ENCODE data around the gene TH. TPM values are rescaled to one million over a fixed set of nuclear protein-coding genes. Genes with fewer than 3 reads are reported as not detected.

TH gene
- total RNA-seq, 2 donors from 2014 or later = not detected

DNA sequence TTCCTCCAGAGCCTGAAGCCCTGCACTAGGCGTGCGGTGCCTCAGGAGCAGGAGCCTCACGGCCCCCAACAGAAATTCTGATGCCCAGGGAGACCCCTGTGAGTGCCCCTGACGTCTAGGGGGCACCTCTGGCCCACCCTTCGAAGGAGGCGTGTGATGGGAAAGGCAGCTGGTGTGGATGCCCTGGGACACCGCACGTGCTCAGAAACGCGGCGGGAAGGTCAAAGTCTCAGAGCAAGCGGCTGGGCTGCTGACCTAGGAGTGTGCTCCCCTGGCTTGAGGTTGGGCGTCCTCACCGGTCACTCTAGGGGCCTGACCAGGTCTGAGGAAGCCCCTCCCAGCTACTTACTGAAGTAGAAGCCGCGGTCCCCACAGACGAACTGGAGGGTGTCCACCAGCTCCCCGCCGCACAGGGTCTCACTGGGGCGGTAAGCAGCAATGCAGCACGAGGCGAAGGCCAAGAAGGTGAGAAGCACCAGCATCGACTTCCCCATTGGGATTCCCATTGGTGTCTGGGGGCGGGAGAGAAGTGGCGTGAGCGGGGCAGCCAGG lies 36.5 kb downstream of the TH start:
- H3K27ac ChIP-seq = no peak overlapping the region
- DNase-seq (ENCODE audit: low spot score) = no peak
- TF ChIP-seq, protein P1, sequence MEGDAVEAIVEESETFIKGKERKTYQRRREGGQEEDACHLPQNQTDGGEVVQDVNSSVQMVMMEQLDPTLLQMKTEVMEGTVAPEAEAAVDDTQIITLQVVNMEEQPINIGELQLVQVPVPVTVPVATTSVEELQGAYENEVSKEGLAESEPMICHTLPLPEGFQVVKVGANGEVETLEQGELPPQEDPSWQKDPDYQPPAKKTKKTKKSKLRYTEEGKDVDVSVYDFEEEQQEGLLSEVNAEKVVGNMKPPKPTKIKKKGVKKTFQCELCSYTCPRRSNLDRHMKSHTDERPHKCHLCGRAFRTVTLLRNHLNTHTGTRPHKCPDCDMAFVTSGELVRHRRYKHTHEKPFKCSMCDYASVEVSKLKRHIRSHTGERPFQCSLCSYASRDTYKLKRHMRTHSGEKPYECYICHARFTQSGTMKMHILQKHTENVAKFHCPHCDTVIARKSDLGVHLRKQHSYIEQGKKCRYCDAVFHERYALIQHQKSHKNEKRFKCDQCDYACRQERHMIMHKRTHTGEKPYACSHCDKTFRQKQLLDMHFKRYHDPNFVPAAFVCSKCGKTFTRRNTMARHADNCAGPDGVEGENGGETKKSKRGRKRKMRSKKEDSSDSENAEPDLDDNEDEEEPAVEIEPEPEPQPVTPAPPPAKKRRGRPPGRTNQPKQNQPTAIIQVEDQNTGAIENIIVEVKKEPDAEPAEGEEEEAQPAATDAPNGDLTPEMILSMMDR (IDR thresholded peaks at IDR 0.05) = no peak
- H3K27me3 ChIP-seq (replicated peaks; ENCODE audit: insufficient read depth) = no peaks in the 10 kb centered on the region
- no peak for ATAC-seq (ENCODE audit: insufficient number of reproducible peaks, low FRiP score, low read depth)
- H3K9me3 ChIP-seq = no peaks in the 10 kb centered on the region
- H3K4me1 ChIP-seq (ENCODE audit: control insufficient read depth in 1 of 2, low read depth in 2 of 2) = peaks cover 3 to 25% of the 10 kb centered on the region in 2 donors
- no peak overlapping the region for H3K4me3 ChIP-seq
- H3K36me3 ChIP-seq = no peaks in the 10 kb centered on the region

DNA sequence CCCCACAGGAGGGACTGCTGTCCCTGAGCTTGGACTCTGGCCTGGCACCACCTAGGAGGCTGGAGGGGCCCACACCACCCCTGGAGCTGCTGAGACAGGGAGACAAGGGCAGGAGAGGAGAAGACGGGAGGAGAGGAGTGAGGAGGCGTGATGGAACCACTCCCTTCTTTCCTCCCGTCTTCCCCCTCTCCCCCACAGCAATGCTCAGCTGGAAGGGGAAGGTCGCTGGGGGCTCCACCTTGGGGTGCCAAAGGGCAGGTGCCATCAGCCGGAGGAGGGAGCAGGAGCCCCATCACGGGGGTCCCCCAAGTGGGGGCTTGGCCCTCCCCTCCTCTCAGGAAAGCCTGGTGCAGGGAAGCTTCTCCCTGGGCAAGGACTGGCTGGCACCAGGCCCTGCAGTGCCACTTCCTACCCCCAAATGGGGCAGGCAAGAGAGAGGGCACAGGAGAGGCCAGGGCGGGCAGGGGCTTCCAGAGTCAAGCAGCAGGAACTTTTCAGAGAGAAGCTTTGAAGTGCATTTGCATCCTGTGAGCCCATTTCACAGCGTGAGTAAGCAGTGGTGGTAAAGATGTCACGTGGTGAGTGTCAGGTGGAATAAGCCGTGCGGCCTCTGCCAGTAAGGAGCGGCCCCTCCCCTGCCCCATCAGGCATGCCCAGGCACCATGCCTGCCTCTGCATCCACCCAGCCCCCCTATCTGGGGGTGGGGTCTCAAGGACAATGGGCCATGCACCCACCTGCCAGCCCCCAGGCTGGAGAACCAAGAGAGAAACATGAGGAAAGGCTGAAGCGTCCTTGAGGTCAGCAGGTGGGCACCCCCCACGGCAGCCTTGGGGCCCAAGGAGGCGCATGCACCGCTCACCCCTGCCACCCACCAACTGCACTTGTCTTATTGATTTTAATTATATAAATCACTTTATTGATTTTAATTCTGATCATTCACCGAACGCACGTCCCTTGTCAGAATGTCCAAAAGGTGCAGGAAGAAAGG lies 37.3 kb downstream of the TH start:
- Histone ChIP-seq H3K4me1 (ENCODE audit: control insufficient read depth in 1 of 2, low read depth in 2 of 2) (peaks cover 3 to 19% of the 10 kb centered on the region in 2 donors), H3K27ac (no peak overlapping the region), H3K27me3 (replicated peaks; ENCODE audit: insufficient read depth) (no peaks in the 10 kb centered on the region), H3K36me3 (no peaks in the 10 kb centered on the region), H3K9me3 (no peaks in the 10 kb centered on the region), H3K4me3 (no peak overlapping the region)
- DNase-seq (ENCODE audit: low spot score) = no peak
- ATAC-seq (ENCODE audit: insufficient number of reproducible peaks, low FRiP score, low read depth) = no peak
- TF ChIP-seq, protein P1 (IDR thresholded peaks at IDR 0.05) = no peak

DNA sequence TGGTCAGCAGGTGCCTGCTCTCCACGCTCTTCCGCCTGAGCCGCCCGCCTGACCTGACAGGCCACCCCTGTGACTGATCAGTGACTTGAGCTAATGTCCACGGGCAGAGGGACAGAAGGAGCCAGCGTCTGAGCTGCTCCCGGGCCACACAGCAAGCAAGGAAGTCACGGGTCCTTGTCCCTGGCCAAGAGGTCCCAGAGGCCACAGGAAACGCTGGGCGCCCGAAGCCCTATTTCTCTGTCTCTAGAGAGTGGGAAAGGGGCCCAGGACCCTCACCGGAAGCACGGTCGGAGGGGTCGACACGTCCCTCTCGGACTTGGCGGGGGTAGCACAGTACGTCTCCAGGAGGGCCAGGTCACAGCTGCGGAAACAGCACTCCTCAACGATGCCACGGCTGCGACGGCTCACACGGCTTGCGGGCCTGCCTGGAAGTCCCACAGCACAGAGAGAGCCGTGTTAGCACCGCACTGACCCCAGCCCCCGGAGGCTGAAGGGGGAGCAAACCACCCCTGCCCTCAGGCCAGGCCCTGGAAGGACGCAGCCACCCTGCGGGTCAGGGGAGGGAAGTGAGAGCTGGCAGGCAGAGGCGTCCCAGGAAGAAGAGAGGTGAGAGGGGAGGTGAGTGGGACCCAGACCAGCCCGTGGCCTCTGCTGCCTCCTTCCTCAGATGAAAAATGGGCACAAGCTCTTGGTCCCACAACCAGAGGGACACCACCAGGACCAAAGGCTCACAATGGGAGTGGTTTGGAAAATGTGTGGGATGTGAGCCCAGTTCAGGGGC lies 38.2 kb downstream of the TH start:
- H3K27me3 ChIP-seq (replicated peaks; ENCODE audit: insufficient read depth) = no peaks in the 10 kb centered on the region
- TF ChIP-seq, protein P1 (IDR thresholded peaks at IDR 0.05) = no peak
- no peak overlapping the region for H3K4me3 ChIP-seq
- H3K36me3 ChIP-seq = no peaks in the 10 kb centered on the region
- ATAC-seq (ENCODE audit: insufficient number of reproducible peaks, low FRiP score, low read depth) (no peak), DNase-seq (ENCODE audit: low spot score) (no peak)
- no peaks in the 10 kb centered on the region for H3K9me3 ChIP-seq
- H3K27ac ChIP-seq = no peak overlapping the region
- H3K4me1 ChIP-seq (ENCODE audit: control insufficient read depth in 1 of 2, low read depth in 2 of 2) = peaks cover 3 to 19% of the 10 kb centered on the region in 2 donors

DNA sequence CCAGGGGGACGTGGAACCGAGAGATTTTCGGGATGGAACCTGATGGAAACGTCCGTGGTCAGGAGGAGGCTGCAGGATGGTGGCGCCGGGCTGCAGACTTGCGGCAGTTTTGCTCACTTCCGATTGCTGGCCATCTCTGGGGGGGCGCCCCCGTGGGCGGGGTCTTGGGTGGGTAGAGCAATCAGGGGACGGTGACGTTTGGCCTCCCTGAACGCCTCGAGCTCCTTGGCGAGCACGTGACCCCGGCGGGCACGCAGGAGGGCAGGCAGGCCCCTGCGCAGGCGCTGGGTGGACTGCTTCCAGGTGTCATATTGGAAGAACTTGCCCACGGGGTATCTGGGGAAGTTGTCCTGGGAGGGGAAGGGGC lies 38.8 kb downstream of the TH start:
- ATAC-seq (ENCODE audit: insufficient number of reproducible peaks, low FRiP score, low read depth) = no peak
- no peak overlapping the region for H3K4me3 ChIP-seq
- peaks cover 3 to 13% of the 10 kb centered on the region in 2 donors for H3K4me1 ChIP-seq (ENCODE audit: control insufficient read depth in 1 of 2, low read depth in 2 of 2)
- H3K9me3 ChIP-seq = no peaks in the 10 kb centered on the region
- no peaks in the 10 kb centered on the region for H3K36me3 ChIP-seq
- H3K27me3 ChIP-seq (replicated peaks; ENCODE audit: insufficient read depth) = no peaks in the 10 kb centered on the region
- DNase-seq (ENCODE audit: low spot score) = no peak
- H3K27ac ChIP-seq = no peak overlapping the region
- TF ChIP-seq, protein P1 (IDR thresholded peaks at IDR 0.05) = no peak

DNA sequence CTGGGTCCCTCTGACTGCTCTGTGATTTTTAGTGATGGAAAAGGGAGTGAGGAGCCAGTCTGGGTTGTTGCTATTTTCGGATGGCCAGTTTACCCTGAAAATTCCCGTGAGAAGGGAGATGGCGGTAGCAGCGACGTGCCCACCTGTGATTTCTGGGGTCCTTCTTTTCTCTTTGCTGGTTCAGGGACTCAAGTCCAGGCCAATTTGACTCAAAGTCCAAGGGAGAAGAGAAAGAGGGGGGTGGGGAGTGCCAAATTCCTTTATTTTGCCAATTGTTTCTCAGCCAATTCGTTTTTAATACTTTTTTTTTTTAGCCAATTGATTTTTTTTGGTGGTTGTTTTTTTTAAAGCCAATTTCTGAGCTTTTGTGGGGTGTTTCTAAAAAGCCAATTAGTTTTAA lies 39.4 kb downstream of the TH start:
- no peak for ATAC-seq (ENCODE audit: insufficient number of reproducible peaks, low FRiP score, low read depth)
- no peaks in the 10 kb centered on the region for H3K27me3 ChIP-seq (replicated peaks; ENCODE audit: insufficient read depth)

More for the DNA sequence above, 39.4 kb downstream of the TH start:
- TF ChIP-seq, protein P1 (IDR thresholded peaks at IDR 0.05) = no peak
- Histone ChIP-seq H3K4me3 (no peak overlapping the region), H3K4me1 (ENCODE audit: control insufficient read depth in 1 of 2, low read depth in 2 of 2) (peaks cover 0 to 7% of the 10 kb centered on the region in 2 donors), H3K36me3 (no peaks in the 10 kb centered on the region), H3K9me3 (no peaks in the 10 kb centered on the region), H3K27ac (no peak overlapping the region)
- DNase-seq (ENCODE audit: low spot score) = no peak

Data from thoracic aorta (tissue), 2 donors.